ENCODE measurements around the gene INPP5E. TPM values are rescaled to one million over a fixed set of nuclear protein-coding genes. Genes with fewer than 3 reads are reported as not detected.
A peak's percentile ranks its signal among the peaks of the same experiment; 100 is the strongest.

Gene INPP5E
- total RNA-seq, 6 experiments from 2014 or later, result 5.9 to 7.6 (median 6.0) TPM

- ATAC-seq, result no peak
- intact Hi-C loops (cut with DNase I), result no loop called here
- DNase-seq, result no peak
- Histone ChIP-seq H3K9me3 (no peaks in the 10 kb centered on the region), H3K4me3 (no peak overlapping the region), H3K36me3 (peaks cover 0 to 34% (median 10%) of the 10 kb centered on the region in 4 donors), H3K27me3 (no peaks in the 10 kb centered on the region), H3K27ac (no peak overlapping the region), H3K4me1 (peaks cover 0 to 33% (median 13%) of the 10 kb centered on the region in 4 donors)
- 73% methylated on average over 6 of the region's 6 CpGs for WGBS (ENCODE audit: insufficient coverage, low coverage, low lambda C conversion rate, missing lambda C conversion rate)
- TF ChIP-seq, protein P1, sequence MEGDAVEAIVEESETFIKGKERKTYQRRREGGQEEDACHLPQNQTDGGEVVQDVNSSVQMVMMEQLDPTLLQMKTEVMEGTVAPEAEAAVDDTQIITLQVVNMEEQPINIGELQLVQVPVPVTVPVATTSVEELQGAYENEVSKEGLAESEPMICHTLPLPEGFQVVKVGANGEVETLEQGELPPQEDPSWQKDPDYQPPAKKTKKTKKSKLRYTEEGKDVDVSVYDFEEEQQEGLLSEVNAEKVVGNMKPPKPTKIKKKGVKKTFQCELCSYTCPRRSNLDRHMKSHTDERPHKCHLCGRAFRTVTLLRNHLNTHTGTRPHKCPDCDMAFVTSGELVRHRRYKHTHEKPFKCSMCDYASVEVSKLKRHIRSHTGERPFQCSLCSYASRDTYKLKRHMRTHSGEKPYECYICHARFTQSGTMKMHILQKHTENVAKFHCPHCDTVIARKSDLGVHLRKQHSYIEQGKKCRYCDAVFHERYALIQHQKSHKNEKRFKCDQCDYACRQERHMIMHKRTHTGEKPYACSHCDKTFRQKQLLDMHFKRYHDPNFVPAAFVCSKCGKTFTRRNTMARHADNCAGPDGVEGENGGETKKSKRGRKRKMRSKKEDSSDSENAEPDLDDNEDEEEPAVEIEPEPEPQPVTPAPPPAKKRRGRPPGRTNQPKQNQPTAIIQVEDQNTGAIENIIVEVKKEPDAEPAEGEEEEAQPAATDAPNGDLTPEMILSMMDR (IDR thresholded peaks at IDR 0.05), result no peak
- TF ChIP-seq POLR2A (IDR thresholded peaks at IDR 0.05), result no peak
These were observed 42.0 kb downstream of the INPP5E start for GRCh38 chr9:136397643-136398042.

GRCh38 chr9:136396219-136396515 is 43.5 kb downstream of the INPP5E start:
- Histone ChIP-seq H3K27me3 (no peaks in the 10 kb centered on the region), H3K27ac (peak overlapping the region in 2 of 3 donors; percentile 77 to 78), H3K36me3 (peaks cover 0 to 42% (median 10%) of the 10 kb centered on the region in 4 donors), H3K4me1 (peaks cover 0 to 33% (median 13%) of the 10 kb centered on the region in 4 donors), H3K9me3 (no peaks in the 10 kb centered on the region), H3K4me3 (no peak overlapping the region)
- 10% methylated on average over 3 of the region's 4 CpGs for WGBS (ENCODE audit: insufficient coverage, low coverage, low lambda C conversion rate, missing lambda C conversion rate)
- DNase-seq (no peak), ATAC-seq (peak in 3 of 4 donors; percentile 1 to 33 (median 10))
- TF ChIP-seq, protein P1 (IDR thresholded peaks at IDR 0.05), result no peak
- TF ChIP-seq POLR2A (IDR thresholded peaks at IDR 0.05), result no peak
- intact Hi-C loops (cut with DNase I), result no loop called here

DNA sequence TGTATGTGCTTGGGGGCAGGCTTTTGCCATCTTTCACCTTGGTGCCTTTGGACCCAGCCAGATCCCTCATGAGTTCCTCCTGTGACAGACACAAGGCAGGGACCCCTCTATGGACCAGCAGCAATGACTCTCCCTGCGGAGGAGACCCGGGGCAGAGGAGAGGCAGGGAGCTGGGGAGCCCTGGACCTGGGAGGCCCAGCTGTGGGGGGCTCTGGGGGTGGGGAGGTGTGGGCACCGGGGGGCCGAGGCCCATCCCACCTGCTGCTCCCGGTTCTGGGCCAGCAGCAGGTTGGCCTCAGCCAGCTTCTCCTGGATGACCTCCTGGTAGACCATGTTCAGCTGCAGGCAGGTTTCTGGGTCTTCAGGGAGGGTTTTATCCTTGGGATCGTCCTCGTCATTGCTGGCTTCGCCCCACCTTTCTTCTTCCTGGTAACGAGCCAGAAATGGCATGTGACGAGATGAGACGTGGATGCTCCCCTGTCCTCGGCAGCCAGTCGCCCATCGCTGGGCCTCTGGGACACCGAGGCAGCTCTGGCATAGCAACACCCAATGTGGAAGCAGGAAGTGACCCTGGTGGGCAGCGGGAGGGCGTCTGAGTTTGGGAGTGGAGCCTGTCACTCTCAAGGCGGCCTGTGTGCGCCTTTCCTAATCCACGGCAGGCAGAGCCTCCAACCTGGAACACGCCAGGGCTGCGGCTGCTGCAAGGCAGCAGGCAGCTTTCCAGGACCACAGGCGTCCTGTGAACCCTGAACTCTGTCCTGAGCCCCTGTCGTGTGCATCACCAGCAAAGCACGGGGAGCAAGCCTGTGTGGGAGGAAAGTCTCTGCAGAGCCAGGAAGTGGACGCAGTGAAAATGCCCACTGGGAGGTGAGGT is 44.1 kb downstream of the INPP5E start:
- DNase-seq (peak; percentile 84 to 93 (median 92)), ATAC-seq (peak; percentile 76 to 82 (median 79))
- TF ChIP-seq, protein P1 (IDR thresholded peaks at IDR 0.05), result no peak
- TF ChIP-seq POLR2A (IDR thresholded peaks at IDR 0.05), result peak; percentile 60
- H3K27me3 ChIP-seq, result no peaks in the 10 kb centered on the region
- 54% methylated on average over 17 of the region's 26 CpGs for WGBS (ENCODE audit: insufficient coverage, low coverage, low lambda C conversion rate, missing lambda C conversion rate)
- peaks cover 0 to 32% (median 13%) of the 10 kb centered on the region in 4 donors for H3K4me1 ChIP-seq
- peaks cover 0 to 47% (median 10%) of the 10 kb centered on the region in 4 donors for H3K36me3 ChIP-seq
- peak overlapping the region in 2 of 3 donors; percentile 77 to 78 for H3K27ac ChIP-seq
- no peaks in the 10 kb centered on the region for H3K9me3 ChIP-seq
- no peak overlapping the region for H3K4me3 ChIP-seq
- intact Hi-C loops (cut with DNase I), result no loop called here

GRCh38 chr9:136395020-136395340 is 44.7 kb downstream of the INPP5E start:
- Histone ChIP-seq H3K4me3 (no peak overlapping the region), H3K27me3 (no peaks in the 10 kb centered on the region), H3K4me1 (peaks cover 0 to 27% (median 11%) of the 10 kb centered on the region in 4 donors), H3K36me3 (peaks cover 0 to 49% (median 10%) of the 10 kb centered on the region in 4 donors), H3K27ac (peak overlapping the region in 2 of 3 donors; percentile 77 to 78), H3K9me3 (no peaks in the 10 kb centered on the region)
- ATAC-seq, result no peak
- TF ChIP-seq POLR2A (IDR thresholded peaks at IDR 0.05), result no peak
- TF ChIP-seq, protein P1 (IDR thresholded peaks at IDR 0.05), result no peak
- DNase-seq, result peak in 1 of 3 donors; percentile 39
- WGBS (ENCODE audit: insufficient coverage, low coverage, low lambda C conversion rate, missing lambda C conversion rate), result 73% methylated on average over 4 of the region's 13 CpGs
- intact Hi-C loops (cut with DNase I), result no loop called here

Measured in right lobe of liver (tissue), 6 donors.